Stimulated activated CD4-positive, alpha-beta T cell treated with anti-CD3 and anti-CD28 coated beads, Interleukin-15, amount 100 ng/mL, for 48 hours (primary cell): ENCODE results near the gene SRA1.

Source experiments
- DNase-seq, 2 donors: peaks; one replicate each; pipeline ENCODE4 v3.0.0-alpha.2; 2020; ENCODE audit warnings: low read depth in 2 of 2

The SRA1 gene

DNA sequence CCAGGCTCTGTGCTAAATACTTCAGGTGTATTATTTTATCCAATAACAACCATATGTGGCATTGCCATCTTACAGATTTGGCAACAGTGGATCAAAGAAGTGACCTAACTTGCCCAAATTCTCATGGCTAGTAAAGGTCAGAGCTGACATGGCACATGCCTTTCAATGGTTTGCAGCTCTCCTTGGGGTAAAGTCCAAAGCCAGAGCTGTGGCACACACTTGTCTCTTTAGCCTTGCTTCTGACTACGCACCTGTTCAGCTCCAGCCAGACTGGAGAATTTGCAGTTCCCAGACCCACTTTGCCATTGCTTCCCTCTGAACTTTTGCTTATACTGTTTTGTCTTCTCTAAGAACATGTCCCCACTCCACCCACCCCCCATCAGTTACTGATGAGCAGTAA is 13.2 kb upstream of the SRA1 start:
- no peak for DNase-seq

GRCh38 chr5:140570058-140570457 is 12.8 kb upstream of the SRA1 start:
- no peak for DNase-seq

- DNase-seq: no peak
Observed at GRCh38 chr5:140569197-140569596, 11.9 kb upstream of the SRA1 start.

GRCh38 chr5:140568443-140569063 is 11.3 kb upstream of the SRA1 start:
- no peak for DNase-seq

- DNase-seq: no peak
Observed at GRCh38 chr5:140567871-140568270, 10.6 kb upstream of the SRA1 start.

DNA sequence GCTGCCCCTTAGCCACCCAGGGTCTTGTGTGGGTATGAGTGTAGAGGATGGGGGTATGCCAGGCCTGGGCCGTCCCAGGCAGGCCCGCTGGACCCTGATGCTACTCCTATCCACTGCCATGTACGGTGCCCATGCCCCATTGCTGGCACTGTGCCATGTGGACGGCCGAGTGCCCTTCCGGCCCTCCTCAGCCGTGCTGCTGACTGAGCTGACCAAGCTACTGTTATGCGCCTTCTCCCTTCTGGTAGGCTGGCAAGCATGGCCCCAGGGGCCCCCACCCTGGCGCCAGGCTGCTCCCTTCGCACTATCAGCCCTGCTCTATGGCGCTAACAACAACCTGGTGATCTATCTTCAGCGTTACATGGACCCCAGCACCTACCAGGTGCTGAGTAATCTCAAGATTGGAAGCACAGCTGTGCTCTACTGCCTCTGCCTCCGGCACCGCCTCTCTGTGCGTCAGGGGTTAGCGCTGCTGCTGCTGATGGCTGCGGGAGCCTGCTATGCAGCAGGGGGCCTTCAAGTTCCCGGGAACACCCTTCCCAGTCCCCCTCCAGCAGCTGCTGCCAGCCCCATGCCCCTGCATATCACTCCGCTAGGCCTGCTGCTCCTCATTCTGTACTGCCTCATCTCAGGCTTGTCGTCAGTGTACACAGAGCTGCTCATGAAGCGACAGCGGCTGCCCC is 10.0 kb upstream of the SRA1 start:
- no peak for DNase-seq

GRCh38 chr5:140566665-140567064 is 9.4 kb upstream of the SRA1 start:
- no peak for DNase-seq

DNA sequence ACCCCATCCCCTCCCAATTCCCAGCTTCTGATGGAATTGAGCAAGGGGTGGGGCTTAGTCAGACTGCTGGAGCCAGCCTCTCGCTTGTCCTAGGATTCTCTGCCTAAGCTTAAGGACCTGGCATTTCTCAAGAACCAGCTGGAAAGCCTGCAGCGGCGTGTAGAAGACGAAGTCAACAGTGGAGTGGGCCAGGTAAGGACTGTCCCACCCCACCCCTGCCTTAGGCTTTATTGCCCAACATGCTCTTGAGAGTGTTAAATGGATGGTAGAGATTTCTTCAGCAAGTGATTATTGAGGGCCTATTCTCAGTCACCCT is 8.5 kb upstream of the SRA1 start:
- no peak for DNase-seq

DNA sequence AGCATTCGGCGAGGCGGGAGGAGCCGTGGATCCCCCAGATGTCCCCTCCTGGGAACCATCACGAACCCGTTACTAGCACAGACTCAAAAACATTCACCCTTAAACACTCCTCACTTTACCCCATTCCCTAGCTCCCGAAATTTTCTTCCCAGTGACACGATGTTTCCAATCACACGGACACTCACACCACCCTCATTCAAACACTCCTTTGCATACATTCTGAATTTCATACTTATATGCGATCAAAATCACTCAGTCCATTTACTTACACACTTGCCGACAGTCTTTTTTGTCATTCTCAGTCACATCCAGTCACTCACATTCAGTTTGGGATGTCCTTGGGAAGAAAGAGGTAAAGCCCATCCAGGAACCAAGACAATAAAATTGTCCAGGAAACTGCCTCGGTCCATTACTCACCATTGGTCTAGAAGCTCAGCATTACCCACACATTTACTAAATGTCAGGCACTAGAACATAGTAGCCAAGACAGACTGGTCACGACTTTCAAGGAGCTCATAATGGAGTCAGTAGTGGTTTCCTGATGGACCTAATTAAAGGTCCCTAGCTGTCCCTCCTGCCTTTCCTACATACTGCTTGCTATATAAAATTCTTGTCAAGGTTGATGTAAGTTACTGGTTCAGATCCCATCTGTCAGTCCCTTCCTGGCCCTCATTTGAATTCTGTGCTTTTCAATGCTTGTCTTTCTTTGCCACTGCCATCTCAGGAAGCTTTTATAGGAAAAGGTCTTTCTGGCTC is 7.9 kb upstream of the SRA1 start:
- no peak for DNase-seq

DNA sequence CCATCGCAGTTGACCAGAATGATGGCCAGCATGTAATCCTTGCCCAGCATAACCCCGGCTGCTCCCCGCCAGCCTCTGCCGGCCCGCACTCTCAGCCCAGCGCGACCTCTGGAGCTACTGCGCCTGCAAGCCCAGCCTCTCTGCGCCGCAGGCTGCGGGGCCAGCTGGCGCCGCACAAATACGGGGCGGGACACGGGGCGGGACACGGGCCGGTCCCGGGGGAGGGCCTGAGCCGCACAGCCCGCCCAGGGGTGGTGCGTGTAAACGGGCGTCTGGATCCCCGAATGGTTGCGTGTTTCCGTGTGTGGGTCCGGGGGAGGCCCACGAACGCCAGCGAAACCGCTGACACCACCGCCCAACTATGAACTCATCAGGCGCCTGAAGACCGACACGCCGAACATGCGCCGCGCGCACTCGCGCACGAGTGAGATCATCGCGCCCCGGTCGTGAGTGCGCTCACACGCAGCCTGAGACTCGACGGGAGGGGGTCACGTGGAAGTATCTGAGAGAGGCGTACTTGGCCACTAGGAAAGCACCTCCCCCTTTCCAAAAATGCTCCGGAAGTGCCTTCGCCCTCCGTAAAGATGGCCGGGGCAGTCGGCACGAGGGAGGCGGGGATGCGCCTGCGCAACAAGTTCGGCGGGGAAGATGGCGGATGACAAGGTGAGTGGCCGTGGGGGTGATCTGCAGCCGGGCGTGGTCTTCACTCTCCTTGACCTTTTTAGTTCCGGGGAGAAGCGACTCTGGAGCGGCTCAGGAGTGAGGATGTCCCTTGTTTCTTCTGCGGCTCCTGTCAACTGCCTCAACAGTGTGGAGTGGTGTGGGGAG is 7.1 kb upstream of the SRA1 start, which contains the start of the genes APBB3 and SLC35A4:
TSS of gene APBB3 (minus strand) at position 403 of the 828 bp plus-strand sequence. CDS start at position 50, 353 bp downstream.
TSS of gene SLC35A4 (plus strand) at position 633 of the 828 bp plus-strand sequence. CDS start 2,342 bp downstream, outside the sequence.
- DNase-seq: peak; percentile 93 to 95

DNA sequence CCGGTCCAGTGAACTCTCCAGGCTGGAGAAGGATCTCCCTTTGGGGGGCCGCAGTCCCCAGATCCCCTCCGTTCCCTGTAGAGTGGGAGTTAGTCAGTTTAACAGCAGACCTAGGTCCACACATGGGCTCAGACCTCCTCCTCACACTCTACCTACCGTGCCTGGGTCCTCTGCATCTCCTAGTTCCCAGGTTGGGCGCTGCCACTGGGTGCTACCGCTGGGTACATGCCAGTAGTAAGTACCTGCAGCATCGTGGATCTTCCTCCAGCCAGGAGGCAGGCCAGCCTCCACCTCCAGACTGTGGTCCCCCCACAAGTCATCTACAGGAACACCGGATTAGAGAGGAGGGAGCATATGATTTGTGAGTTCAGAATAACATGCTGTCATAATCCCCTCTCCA is 6.3 kb upstream of the SRA1 start:
- DNase-seq: no peak

DNA sequence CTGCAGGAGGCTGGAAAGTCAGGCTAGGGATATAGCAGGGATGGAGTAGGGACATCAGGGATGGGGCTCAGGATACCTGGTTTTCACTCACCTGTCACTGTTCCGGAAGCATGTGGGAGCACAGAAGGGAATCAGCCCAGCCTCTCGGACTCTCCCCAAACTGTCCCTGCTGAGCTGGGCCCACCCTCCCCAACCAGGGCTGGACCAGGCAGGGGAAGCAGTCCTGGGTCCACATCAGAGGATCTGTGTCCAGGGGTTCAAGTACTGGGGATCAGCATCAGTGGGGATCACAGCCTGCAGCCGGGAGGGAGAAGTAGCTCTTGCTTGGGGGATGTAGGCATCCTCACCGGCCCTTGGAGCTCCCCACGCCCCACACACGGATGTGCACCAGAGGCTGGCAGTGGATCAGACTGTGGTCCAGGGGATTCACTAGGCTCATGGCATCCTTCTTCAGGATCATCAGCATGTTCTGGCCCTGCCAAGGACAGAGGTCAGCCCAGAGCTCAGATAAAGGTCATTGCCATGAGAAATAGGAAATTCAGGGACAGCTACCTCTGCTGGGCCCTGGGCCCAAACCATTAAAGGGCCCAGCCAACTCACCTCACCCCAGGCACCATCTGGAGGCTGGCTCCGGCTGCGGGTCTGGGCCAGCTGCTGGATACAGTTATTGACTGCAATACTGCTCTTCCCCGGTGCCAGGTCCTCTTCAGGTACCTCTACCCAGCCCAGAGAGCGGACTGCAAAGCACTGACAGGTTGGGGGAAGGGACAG is 4.7 kb upstream of the SRA1 start:
- no peak for DNase-seq

- no peak for DNase-seq
Observed at GRCh38 chr5:140560227-140560626, 3.0 kb upstream of the SRA1 start.

- DNase-seq: no peak
Observed at GRCh38 chr5:140558542-140558941, 1.3 kb upstream of the SRA1 start.

GRCh38 chr5:140557965-140558364 is 692 bp upstream of the SRA1 start:
- no peak for DNase-seq

GRCh38 chr5:140556438-140556837 is 835 bp downstream of the SRA1 start:
- DNase-seq: no peak

DNA sequence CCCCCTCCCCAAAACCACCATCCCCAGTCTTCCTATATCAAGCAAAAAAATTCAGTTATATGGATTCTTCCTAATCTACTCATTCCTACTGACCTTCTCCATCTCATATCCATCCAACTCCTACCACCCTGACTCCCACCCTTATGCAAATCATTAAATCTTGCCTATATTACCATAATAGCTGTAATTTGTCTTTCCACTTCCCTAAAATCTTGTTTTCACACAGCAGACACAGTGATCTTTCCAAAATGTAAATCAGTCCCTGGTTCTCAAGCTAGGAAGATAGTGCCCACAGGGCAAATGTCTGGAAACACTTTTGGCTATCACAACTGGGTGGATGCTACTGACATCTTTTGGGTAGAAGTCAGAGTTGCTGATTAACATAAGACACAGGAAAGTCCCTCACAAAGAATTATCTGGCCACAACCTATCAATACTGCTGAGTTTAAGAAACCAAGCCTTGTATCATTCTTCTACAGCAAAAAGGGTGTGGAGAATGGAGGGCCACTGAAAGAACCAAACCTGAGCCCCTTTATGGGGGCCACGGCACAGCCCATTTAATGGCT is 1.4 kb downstream of the SRA1 start:
- no peak for DNase-seq

- no peak for DNase-seq
Observed at GRCh38 chr5:140554454-140554853, 2.8 kb downstream of the SRA1 start.

- no peak for DNase-seq
Observed at GRCh38 chr5:140553657-140554056, 3.6 kb downstream of the SRA1 start.

- DNase-seq: no peak
Observed at GRCh38 chr5:140551872-140552271, 5.4 kb downstream of the SRA1 start.
